GM12878 (cell line): ENCODE results near the gene STARD13. TPM values are rescaled to one million over a fixed set of nuclear protein-coding genes. Genes with fewer than 3 reads are reported as not detected.

Experiments used
- ATAC-seq: fragments of 200-7000 bp; cut with Tn5 transposase; 3 replicates; pipeline ENCODE4 v1.9.1; 2020; ENCODE audit warnings: mild to moderate bottlenecking, moderate library complexity
- BruUV-seq: library from RNA; stranded (reverse); fragments of 400-500 nt; replicated peaks from 2 replicates; lab custom pipeline; 2021; lab: Mats Ljungman, UMichigan
- CTCF ChIA-PET: fragments of 300-600 bp; sonication (Branson Sonifier 250); formaldehyde crosslinking; extraction: SDS; loops from one replicate; lab custom pipeline; 2021; ENCODE audit warnings: inconsistent platforms; lab: Yijun Ruan, JAX
- POLR2A ChIA-PET: fragments of 350-600 bp; formaldehyde crosslinking; extraction: SDS; loops from one replicate; lab custom pipeline; 2021; ENCODE audit warnings: inconsistent platforms; lab: Charles Lee
- RAD21 ChIA-PET: fragments of 300-600 bp; sonication (Branson Sonifier 250); formaldehyde crosslinking; loops from one replicate; lab custom pipeline; 2023; ENCODE audit warnings: antibody characterized with exemption; ENCODE audit not compliant: unreplicated experiment; lab: Charles Lee
- SMC1A ChIA-PET: fragments of 300-600 bp; sonication (Branson Sonifier 250); formaldehyde crosslinking; loops from one replicate; lab custom pipeline; 2023; ENCODE audit not compliant: unreplicated experiment, uncharacterized antibody; lab: Charles Lee
- DNase-seq: peaks from one replicate; pipeline ENCODE4 v3.0.0-alpha.2; 2011; ENCODE audit warnings: low read depth, low spot score
- FAIRE-seq: peaks from 3 replicates; lab custom pipeline; 2011; peaks lifted over from hg19 to GRCh38; lab: Jason Lieb, UNC
- H2AFZ ChIP-seq: 2 replicates; pipeline ENCODE4 v1.6.0; 2011; ENCODE audit warnings: low read depth, low read length, control low read depth; ENCODE audit not compliant: control insufficient read depth
- H3K27ac ChIP-seq: 2 replicates; pipeline ENCODE4 v1.5.1; 2011; ENCODE audit warnings: control low read depth; ENCODE audit not compliant: control insufficient read depth, insufficient read depth
- H3K27me3 ChIP-seq, 2 experiments: replicated peaks in 1 of 2; 2 replicates each; pipeline versions ENCODE4 v1.6.0 to v1.6.1; 2011; ENCODE audit warnings: low read length in 1 of 2; ENCODE audit not compliant: control insufficient read depth in 2 of 2, insufficient read depth in 2 of 2
- H3K36me3 ChIP-seq, 2 experiments: 2 replicates each; pipeline ENCODE4 v1.5.1; 2011; ENCODE audit warnings: low read length in 1 of 2; ENCODE audit not compliant: control insufficient read depth in 2 of 2, insufficient read depth in 2 of 2
- H3K4me1 ChIP-seq: 2 replicates; pipeline ENCODE4 v1.6.1; 2011; ENCODE audit warnings: mild to moderate bottlenecking, low read length, moderate library complexity, mixed read lengths; ENCODE audit not compliant: control insufficient read depth, insufficient read depth
- H3K4me2 ChIP-seq: 2 replicates; pipeline ENCODE4 v1.6.0; 2011; ENCODE audit warnings: control low read depth; ENCODE audit not compliant: control insufficient read depth, insufficient read depth
- H3K4me3 ChIP-seq: fragments of 200-600 bp; sonication (generic); 2 replicates; pipeline ENCODE4 v1.5.1; 2016
- H3K79me2 ChIP-seq: 2 replicates; pipeline ENCODE4 v1.6.0; 2011; ENCODE audit warnings: low read length; ENCODE audit not compliant: control insufficient read depth, insufficient read depth
- H3K9ac ChIP-seq: 2 replicates; pipeline ENCODE4 v1.8.0; 2011; ENCODE audit warnings: low read length, control low read depth, mixed read lengths; ENCODE audit not compliant: control insufficient read depth, insufficient read depth
- H3K9me3 ChIP-seq: replicated peaks from 3 replicates; pipeline ENCODE4 v1.5.1; 2011; ENCODE audit warnings: mild to moderate bottlenecking, low read length; ENCODE audit not compliant: control insufficient read depth, insufficient read depth
- H4K20me1 ChIP-seq: 2 replicates; pipeline ENCODE4 v1.6.0; 2011; ENCODE audit not compliant: control insufficient read depth, insufficient read depth
- RAD21 ChIP-seq: IDR thresholded peaks from 2 replicates; pipeline ENCODE4 v1.6.1; 2011; ENCODE audit warnings: mild to moderate bottlenecking, low read depth, low read length, moderate library complexity; ENCODE audit not compliant: insufficient read depth
- RELB ChIP-seq: fragments of 450-650 bp; IDR thresholded peaks from 2 replicates; pipeline ENCODE4 v1.6.1; 2017; ENCODE audit warnings: low read depth, mild to moderate bottlenecking, moderate library complexity
- WGBS: methylation state at CpG from one replicate; pipeline ENCODE4 v1.1.6; 2016; ENCODE audit warnings: low lambda C conversion rate; ENCODE audit not compliant: insufficient replicate concordance, insufficient coverage; ENCODE audit errors: missing lambda C conversion rate; 5-methylcytosine and 5-hydroxymethylcytosine counted together
- in situ Hi-C: fragments of 300-500 bp; cut with MboI; formaldehyde crosslinking; loops from 9 replicates; pipeline ENCODE4 v1.14.3; 2018; ENCODE audit warnings: mixed read lengths
- intact Hi-C: fragments of 100-400 bp; cut with micrococcal nuclease; formaldehyde crosslinking; loops from one replicate; pipeline ENCODE4 v1.14.2; 2022; ENCODE audit not compliant: unreplicated experiment
- polyA plus RNA-seq, 11 experiments: library from polyadenylated mRNA; depleted of rRNA in 4 of 11; unstranded in 6 of 11; stranded (reverse) in 5 of 11; fragments of >200 nt; fragmentation: Nextera tagmentation in 4 of 11; fragmentation: Illumina TruSeq in 1 of 11; extraction: Ambion mirVana in 4 of 11; extraction: Trizol in 1 of 11; gene quantifications; 1 replicate in 1 of 11; 2 replicates in 10 of 11; pipeline versions ENCODE4 v1.2.1 to v1.2.3, GENCODE V29; 2011 to 2016; ENCODE audit warnings: inconsistent platforms in 2 of 11, missing spikeins in 2 of 11, low read depth in 1 of 11
- total RNA-seq, 4 experiments: library from RNA; depleted of rRNA in 3 of 4; stranded (reverse); fragments of >200 nt in 3 of 4; fragmentation: Illumina TruSeq in 1 of 4; extraction: Trizol in 1 of 4; gene quantifications; 2 replicates each; pipeline versions ENCODE4 v1.2.1 to v1.2.3, GENCODE V29; 2013 to 2021

STARD13 gene
- total and polyA plus RNA-seq, 10 of the 15 experiments (the other 5 are each of a cell fraction or from before 2014, with no cell fraction given) = 4.0 to 41.6 (median 10.1) TPM

- RAD21 ChIA-PET = interaction anchor here (0.9 to 6.9 kb wide), 22 partner anchors 11 to 521 kb away, joined by 3 to 35 read pairs (median 4); no protein-coding TSS in a partner anchor
- BruUV-seq = no TSS peak
- in situ Hi-C loops (no loop called here), intact Hi-C loops (loop anchor here (5.0 to 10.0 kb wide), 2 partner anchors 273 to 435 kb away; no protein-coding TSS in a partner anchor)
- H2AFZ ChIP-seq = no peak overlapping the region
- SMC1A ChIA-PET = interaction anchor here (0.6 to 7.6 kb wide), 30 partner anchors 10 to 436 kb away, joined by 3 to 95 read pairs (median 4); no protein-coding TSS in a partner anchor
- peak overlapping the region; percentile 55; the same call in 1 of the 2 replicates for H3K4me3 ChIP-seq
- peaks cover 3% of the 10 kb centered on the region for H3K79me2 ChIP-seq
- no peaks in the 10 kb centered on the region for H4K20me1 ChIP-seq
- H3K27ac ChIP-seq = peak overlapping the region; percentile 61
- ATAC-seq (no peak), FAIRE-seq (no peak), DNase-seq (no peak)
- CTCF ChIA-PET = interaction anchor here (0.6 to 5.7 kb wide), 11 partner anchors 9 to 507 kb away, joined by 3 to 52 read pairs (median 4); no protein-coding TSS in a partner anchor
- no peaks in the 10 kb centered on the region for H3K9me3 ChIP-seq
- 81% methylated on average over 2 of the region's 2 CpGs for WGBS
- H3K9ac ChIP-seq = peak overlapping the region; percentile 30; the same call in 1 of the 2 replicates
- POLR2A ChIA-PET = interaction anchor here (0.6 to 7.2 kb wide), 6 partner anchors 39 to 97 kb away, joined by 3 to 62 read pairs (median 6); no protein-coding TSS in a partner anchor
- H3K4me2 ChIP-seq = peak overlapping the region; percentile 67
- H3K27me3 ChIP-seq = no peaks in the 10 kb centered on the region
- peaks cover 60% of the 10 kb centered on the region for H3K4me1 ChIP-seq
- no peak for TF ChIP-seq RAD21
- TF ChIP-seq RELB = 0 out of 2 replicates have a peak, but pooled peaks have one; percentile 1
- H3K36me3 ChIP-seq = peaks cover 0 to 18% of the 10 kb centered on the region in 2 experiments
Observed at GRCh38 chr13:33107361-33107760, 178.2 kb downstream of the STARD13 start.
